Measurements from ENCODE around the gene MEMO1.
"Not testable (repeated sequence)": the region's sequence is repeated elsewhere in the genome, so short reads cannot be mapped to it uniquely, and the experiment has no call there.

MEMO1 gene

GRCh38 chr2:31965094-31965493 is 45.7 kb downstream of the MEMO1 start:
- no peak for DNase-seq (ENCODE audit: low read depth)
- no peak overlapping the region for H3K4me3 ChIP-seq (ENCODE audit: low read depth, low read length)

- no peak overlapping the region for H3K4me3 ChIP-seq (ENCODE audit: low read depth, low read length)
- DNase-seq (ENCODE audit: low read depth), result no peak
Observed at GRCh38 chr2:31962757-31963361, 47.9 kb downstream of the MEMO1 start.

- DNase-seq (ENCODE audit: low read depth), result no peak
- no peak overlapping the region for H3K4me3 ChIP-seq (ENCODE audit: low read depth, low read length)
Observed at GRCh38 chr2:31958140-31958717, 52.6 kb downstream of the MEMO1 start.

GRCh38 chr2:31957354-31958139 is 53.3 kb downstream of the MEMO1 start:
- no peak overlapping the region for H3K4me3 ChIP-seq (ENCODE audit: low read depth, low read length)
- DNase-seq (ENCODE audit: low read depth), result no peak

GRCh38 chr2:31956934-31957333 is 53.9 kb downstream of the MEMO1 start:
- H3K4me3 ChIP-seq (ENCODE audit: low read depth, low read length); DNase-seq (ENCODE audit: low read depth): not testable (repeated sequence)

- no peak for DNase-seq (ENCODE audit: low read depth)
- no peak overlapping the region for H3K4me3 ChIP-seq (ENCODE audit: low read depth, low read length)
Observed at GRCh38 chr2:31956312-31956711, 54.5 kb downstream of the MEMO1 start.

GRCh38 chr2:31953095-31953494 is 57.7 kb downstream of the MEMO1 start:
- not testable (repeated sequence) for DNase-seq (ENCODE audit: low read depth); H3K4me3 ChIP-seq (ENCODE audit: low read depth, low read length)

- no peak overlapping the region for H3K4me3 ChIP-seq (ENCODE audit: low read depth, low read length)
- no peak for DNase-seq (ENCODE audit: low read depth)
Observed at GRCh38 chr2:31950946-31951562, 59.8 kb downstream of the MEMO1 start.

GRCh38 chr2:31947871-31948270 is 62.9 kb downstream of the MEMO1 start:
- no peak for DNase-seq (ENCODE audit: low read depth)
- H3K4me3 ChIP-seq (ENCODE audit: low read depth, low read length), result no peak overlapping the region

GRCh38 chr2:31946838-31947237 is 64.0 kb downstream of the MEMO1 start:
- H3K4me3 ChIP-seq (ENCODE audit: low read depth, low read length), result no peak overlapping the region
- no peak for DNase-seq (ENCODE audit: low read depth)

GRCh38 chr2:31945572-31945935 is 65.3 kb downstream of the MEMO1 start:
- H3K4me3 ChIP-seq (ENCODE audit: low read depth, low read length), result no peak overlapping the region
- no peak for DNase-seq (ENCODE audit: low read depth)

- DNase-seq (ENCODE audit: low read depth), result no peak
- no peak overlapping the region for H3K4me3 ChIP-seq (ENCODE audit: low read depth, low read length)
Observed at GRCh38 chr2:31944828-31945571, 65.8 kb downstream of the MEMO1 start.

- no peak overlapping the region for H3K4me3 ChIP-seq (ENCODE audit: low read depth, low read length)
- DNase-seq (ENCODE audit: low read depth), result no peak
Observed at GRCh38 chr2:31943636-31944225, 67.1 kb downstream of the MEMO1 start.

GRCh38 chr2:31940920-31941319 is 69.9 kb downstream of the MEMO1 start:
- H3K4me3 ChIP-seq (ENCODE audit: low read depth, low read length), result no peak overlapping the region
- no peak for DNase-seq (ENCODE audit: low read depth)

- DNase-seq (ENCODE audit: low read depth), result no peak
- H3K4me3 ChIP-seq (ENCODE audit: low read depth, low read length), result no peak overlapping the region
Observed at GRCh38 chr2:31937741-31938140, 73.1 kb downstream of the MEMO1 start.

- no peak overlapping the region for H3K4me3 ChIP-seq (ENCODE audit: low read depth, low read length)
- DNase-seq (ENCODE audit: low read depth), result no peak
Observed at GRCh38 chr2:31935370-31935769, 75.4 kb downstream of the MEMO1 start.

GRCh38 chr2:31933066-31933465 is 77.7 kb downstream of the MEMO1 start:
- H3K4me3 ChIP-seq (ENCODE audit: low read depth, low read length), result no peak overlapping the region
- no peak for DNase-seq (ENCODE audit: low read depth)

- no peak for DNase-seq (ENCODE audit: low read depth)
- no peak overlapping the region for H3K4me3 ChIP-seq (ENCODE audit: low read depth, low read length)
Observed at GRCh38 chr2:31932589-31932988, 78.2 kb downstream of the MEMO1 start.

- no peak overlapping the region for H3K4me3 ChIP-seq (ENCODE audit: low read depth, low read length)
- DNase-seq (ENCODE audit: low read depth), result no peak
Observed at GRCh38 chr2:31931916-31932315, 78.9 kb downstream of the MEMO1 start.
